Parathyroid adenoma (tissue), 2 donors: ENCODE data around the gene UGT2B7.

Experiments used
- H2AFZ ChIP-seq: fragments of 300-600 bp; sonication (generic); one replicate; pipeline ENCODE4 v1.7.0; 2017; ENCODE audit warnings: antibody characterized with exemption, mild to moderate bottlenecking
- H3K27ac ChIP-seq: fragments of 300-600 bp; sonication (generic); one replicate; pipeline ENCODE4 v1.7.0; 2017
- H3K27me3 ChIP-seq: fragments of 300-600 bp; sonication (generic); one replicate; pipeline ENCODE4 v1.7.0; 2017; ENCODE audit warnings: low read length; ENCODE audit not compliant: control insufficient read depth, insufficient read depth
- H3K36me3 ChIP-seq: fragments of 300-600 bp; sonication (generic); one replicate; pipeline ENCODE4 v1.7.0; 2017; ENCODE audit warnings: low read length; ENCODE audit not compliant: control insufficient read depth, insufficient read depth
- H3K4me1 ChIP-seq: fragments of 300-600 bp; sonication (generic); one replicate; pipeline ENCODE4 v1.7.0; 2017; ENCODE audit warnings: control low read depth
- H3K4me2 ChIP-seq: fragments of 300-600 bp; sonication (generic); one replicate; pipeline ENCODE4 v1.7.0; 2017; ENCODE audit warnings: low read length
- H3K4me3 ChIP-seq: fragments of 300-600 bp; sonication (generic); one replicate; pipeline ENCODE4 v1.7.0; 2017; ENCODE audit warnings: low read depth, low read length
- H3K79me2 ChIP-seq: fragments of 300-600 bp; sonication (generic); one replicate; pipeline ENCODE4 v1.7.0; 2017; ENCODE audit warnings: control low read depth
- H3K9ac ChIP-seq: fragments of 300-600 bp; sonication (generic); one replicate; pipeline ENCODE4 v1.7.0; 2017; ENCODE audit warnings: mild to moderate bottlenecking
- H3K9me3 ChIP-seq: fragments of 300-600 bp; sonication (generic); one replicate; pipeline ENCODE4 v1.7.0; 2017; ENCODE audit warnings: low read length; ENCODE audit not compliant: control insufficient read depth
- TF ChIP-seq, protein P1 (sequence below): fragments of 300-600 bp; sonication (generic); IDR thresholded peaks from one replicate; pipeline ENCODE4 v1.7.0; 2017; ENCODE audit warnings: antibody characterized with exemption, mild to moderate bottlenecking
- donor health status: primary hyperparathyroidism.

UGT2B7 gene

GRCh38 chr4:69054578-69055200 lies 41.6 kb upstream of the UGT2B7 start:
- Histone ChIP-seq H3K9ac (no peak overlapping the region), H3K4me2 (no peak overlapping the region), H3K4me3 (no peak overlapping the region), H3K27ac (no peak overlapping the region), H2AFZ (no peak overlapping the region), H3K9me3 (no peaks in the 10 kb centered on the region), H3K79me2 (no peaks in the 10 kb centered on the region), H3K4me1 (no peaks in the 10 kb centered on the region), H3K27me3 (no peaks in the 10 kb centered on the region), H3K36me3 (no peaks in the 10 kb centered on the region)
- TF ChIP-seq, protein P1, sequence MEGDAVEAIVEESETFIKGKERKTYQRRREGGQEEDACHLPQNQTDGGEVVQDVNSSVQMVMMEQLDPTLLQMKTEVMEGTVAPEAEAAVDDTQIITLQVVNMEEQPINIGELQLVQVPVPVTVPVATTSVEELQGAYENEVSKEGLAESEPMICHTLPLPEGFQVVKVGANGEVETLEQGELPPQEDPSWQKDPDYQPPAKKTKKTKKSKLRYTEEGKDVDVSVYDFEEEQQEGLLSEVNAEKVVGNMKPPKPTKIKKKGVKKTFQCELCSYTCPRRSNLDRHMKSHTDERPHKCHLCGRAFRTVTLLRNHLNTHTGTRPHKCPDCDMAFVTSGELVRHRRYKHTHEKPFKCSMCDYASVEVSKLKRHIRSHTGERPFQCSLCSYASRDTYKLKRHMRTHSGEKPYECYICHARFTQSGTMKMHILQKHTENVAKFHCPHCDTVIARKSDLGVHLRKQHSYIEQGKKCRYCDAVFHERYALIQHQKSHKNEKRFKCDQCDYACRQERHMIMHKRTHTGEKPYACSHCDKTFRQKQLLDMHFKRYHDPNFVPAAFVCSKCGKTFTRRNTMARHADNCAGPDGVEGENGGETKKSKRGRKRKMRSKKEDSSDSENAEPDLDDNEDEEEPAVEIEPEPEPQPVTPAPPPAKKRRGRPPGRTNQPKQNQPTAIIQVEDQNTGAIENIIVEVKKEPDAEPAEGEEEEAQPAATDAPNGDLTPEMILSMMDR, result no peak

GRCh38 chr4:69056150-69056549 lies 40.1 kb upstream of the UGT2B7 start:
- H3K4me2 ChIP-seq, result no peak overlapping the region
- no peak overlapping the region for H3K9ac ChIP-seq
- no peaks in the 10 kb centered on the region for H3K9me3 ChIP-seq
- no peaks in the 10 kb centered on the region for H3K36me3 ChIP-seq
- TF ChIP-seq, protein P1, result no peak
- no peak overlapping the region for H3K4me3 ChIP-seq
- no peaks in the 10 kb centered on the region for H3K27me3 ChIP-seq
- H2AFZ ChIP-seq, result no peak overlapping the region
- no peaks in the 10 kb centered on the region for H3K4me1 ChIP-seq
- no peaks in the 10 kb centered on the region for H3K79me2 ChIP-seq
- no peak overlapping the region for H3K27ac ChIP-seq

- H3K36me3 ChIP-seq, result no peaks in the 10 kb centered on the region
- H2AFZ ChIP-seq, result no peak overlapping the region
- no peaks in the 10 kb centered on the region for H3K27me3 ChIP-seq
- H3K79me2 ChIP-seq, result no peaks in the 10 kb centered on the region
- TF ChIP-seq, protein P1, result no peak
- no peak overlapping the region for H3K9ac ChIP-seq
- no peak overlapping the region for H3K4me2 ChIP-seq
- H3K9me3 ChIP-seq, result no peaks in the 10 kb centered on the region
- H3K4me1 ChIP-seq, result no peaks in the 10 kb centered on the region
- no peak overlapping the region for H3K27ac ChIP-seq
- H3K4me3 ChIP-seq, result no peak overlapping the region
Measured at GRCh38 chr4:69056921-69057550, 39.2 kb upstream of the UGT2B7 start.

DNA sequence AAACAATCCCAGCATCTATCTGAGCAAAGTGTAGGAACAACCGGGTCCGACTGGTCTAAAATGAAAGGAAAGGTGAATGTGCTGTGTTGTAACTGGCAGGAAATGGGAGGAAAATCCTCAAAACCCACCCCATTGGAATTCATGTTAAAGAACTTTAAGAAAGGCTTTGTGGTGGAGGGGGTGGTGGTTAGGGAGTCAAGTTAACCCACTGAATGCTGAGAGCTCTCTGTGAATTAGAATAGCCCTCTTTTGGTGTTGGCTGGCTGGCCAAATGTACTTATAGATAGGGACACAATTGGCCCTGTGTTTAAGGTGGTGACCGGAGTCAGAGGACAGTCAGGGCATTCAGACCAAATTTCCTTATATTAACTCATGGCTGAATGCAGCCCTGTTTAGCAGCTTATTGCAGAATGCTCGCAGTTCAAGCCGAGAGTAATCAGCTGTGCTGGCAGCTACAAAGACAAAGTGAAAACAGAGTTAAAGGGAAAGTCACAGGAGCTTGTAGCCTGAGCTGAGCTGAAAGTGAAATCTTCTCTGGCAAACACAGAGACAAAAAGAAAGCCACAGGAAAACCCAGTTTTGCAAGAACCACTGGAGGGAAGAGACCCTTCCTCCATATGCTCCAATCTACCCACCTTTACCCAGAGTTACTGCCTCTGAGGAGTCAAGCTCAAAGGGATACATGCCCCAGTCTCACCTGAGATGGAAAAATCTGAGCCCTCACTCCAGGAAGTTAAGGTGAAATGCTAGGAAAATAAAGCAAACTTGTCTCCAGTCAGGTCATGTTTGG lies 38.5 kb upstream of the UGT2B7 start:
- no peak overlapping the region for H2AFZ ChIP-seq
- no peaks in the 10 kb centered on the region for H3K79me2 ChIP-seq
- H3K27me3 ChIP-seq, result no peaks in the 10 kb centered on the region
- no peak overlapping the region for H3K4me3 ChIP-seq
- no peak overlapping the region for H3K9ac ChIP-seq
- no peak overlapping the region for H3K4me2 ChIP-seq
- no peak overlapping the region for H3K27ac ChIP-seq
- no peaks in the 10 kb centered on the region for H3K36me3 ChIP-seq
- H3K4me1 ChIP-seq, result no peaks in the 10 kb centered on the region
- H3K9me3 ChIP-seq, result no peaks in the 10 kb centered on the region
- TF ChIP-seq, protein P1, result no peak
